HepG2 (cell line): ENCODE data around the gene ARL11. TPM values are rescaled to one million over a fixed set of nuclear protein-coding genes. Genes with fewer than 3 reads are reported as not detected.
A peak's percentile ranks its signal among the peaks of the same experiment; 100 is the strongest.

ENCODE experiments used
- GATA4 ChIP-seq: sonication (generic); IDR thresholded peaks from 2 replicates; pipeline ENCODE4 v1.6.1; 2016; ENCODE audit warnings: antibody characterized with exemption, low read depth, borderline replicate concordance
- HOXA5 ChIP-seq: sonication (generic); formaldehyde crosslinking; IDR thresholded peaks from 2 replicates; pipeline ENCODE4 v1.4.0; 2020; ENCODE audit warnings: missing genetic modification reagents
- MAZ ChIP-seq, 2 experiments: sonication (generic) in 1 of 2; formaldehyde crosslinking in 1 of 2; IDR thresholded peaks; 2 replicates each; pipeline versions ENCODE4 v1.5.0 to v1.6.1; 2012 to 2020; ENCODE audit warnings: low read depth in 2 of 2, mild to moderate bottlenecking in 2 of 2, borderline replicate concordance in 1 of 2, improper control_type of control experiment in 1 of 2, low read length in 1 of 2, missing genetic modification reagents in 1 of 2, moderate library complexity in 1 of 2
- MXD1 ChIP-seq: sonication (generic); formaldehyde crosslinking; IDR thresholded peaks from 2 replicates; pipeline ENCODE4 v1.4.0; 2020; ENCODE audit warnings: mild to moderate bottlenecking, missing genetic modification reagents
- NAIF1 ChIP-seq: sonication (generic); formaldehyde crosslinking; IDR thresholded peaks from 2 replicates; pipeline ENCODE4 v1.5.0; 2020; ENCODE audit warnings: mild to moderate bottlenecking, missing genetic modification reagents, borderline replicate concordance
- RBAK ChIP-seq: sonication (generic); formaldehyde crosslinking; IDR thresholded peaks from 2 replicates; pipeline ENCODE4 v1.5.1; 2020; ENCODE audit warnings: mild to moderate bottlenecking, missing genetic modification reagents
- SMARCE1 ChIP-seq: fragments of 450-650 bp; IDR thresholded peaks from 2 replicates; pipeline ENCODE4 v1.6.1; 2017; ENCODE audit warnings: borderline replicate concordance
- THAP8 ChIP-seq: sonication (generic); formaldehyde crosslinking; IDR thresholded peaks from 2 replicates; pipeline ENCODE4 v1.5.1; 2020; ENCODE audit warnings: missing genetic modification reagents, mild to moderate bottlenecking, borderline replicate concordance
- ZNF234 ChIP-seq: sonication (generic); formaldehyde crosslinking; conservative IDR thresholded peaks from 2 replicates; pipeline ENCODE4 v1.5.1; 2020; ENCODE audit warnings: mild to moderate bottlenecking, missing genetic modification reagents
- ZNF350 ChIP-seq: sonication (generic); formaldehyde crosslinking; IDR thresholded peaks from 2 replicates; pipeline ENCODE4 v1.4.0; 2020; ENCODE audit warnings: mild to moderate bottlenecking, low read depth, missing genetic modification reagents, borderline replicate concordance
- polyA plus RNA-seq, 8 experiments: library from polyadenylated mRNA; depleted of rRNA in 3 of 8; stranded (reverse) in 7 of 8; unstranded in 1 of 8; fragments of >200 nt; fragmentation: Illumina TruSeq in 4 of 8; extraction: Trizol in 4 of 8; gene quantifications; 2 replicates each; pipeline versions ENCODE4 v1.2.1 to v1.2.3, GENCODE V29; 2011 to 2016; ENCODE audit warnings: low read depth in 4 of 8, missing spikeins in 1 of 8, mixed read lengths in 1 of 8; ENCODE audit not compliant: insufficient read depth in 1 of 8
- total RNA-seq, 5 experiments: library from RNA; depleted of rRNA; stranded (reverse); fragments of >200 nt; fragmentation: Illumina TruSeq; extraction: Trizol; gene quantifications; 2 replicates each; pipeline ENCODE4 v1.2.3, GENCODE V29; 2016; ENCODE audit warnings: low read depth in 1 of 5
- TF ChIP-seq, protein P1 (sequence below): sonication (generic); formaldehyde crosslinking; conservative IDR thresholded peaks from 2 replicates; pipeline ENCODE4 v1.4.0; 2020; ENCODE audit warnings: missing genetic modification reagents
- TF ChIP-seq, protein P2 (sequence below): sonication (generic); formaldehyde crosslinking; IDR thresholded peaks from 2 replicates; pipeline ENCODE4 v1.4.0; 2020; ENCODE audit warnings: mild to moderate bottlenecking, missing genetic modification reagents
- TF ChIP-seq, protein P3 (sequence below): sonication (generic); formaldehyde crosslinking; IDR thresholded peaks from 2 replicates; pipeline ENCODE4 v1.4.0; 2020; ENCODE audit warnings: missing genetic modification reagents

The ARL11 gene
- total and polyA plus RNA-seq, 2 of the 13 experiments (the other 11 are each of a cell fraction or from before 2014, with no cell fraction given) = 0.04 to 0.22 TPM

DNA sequence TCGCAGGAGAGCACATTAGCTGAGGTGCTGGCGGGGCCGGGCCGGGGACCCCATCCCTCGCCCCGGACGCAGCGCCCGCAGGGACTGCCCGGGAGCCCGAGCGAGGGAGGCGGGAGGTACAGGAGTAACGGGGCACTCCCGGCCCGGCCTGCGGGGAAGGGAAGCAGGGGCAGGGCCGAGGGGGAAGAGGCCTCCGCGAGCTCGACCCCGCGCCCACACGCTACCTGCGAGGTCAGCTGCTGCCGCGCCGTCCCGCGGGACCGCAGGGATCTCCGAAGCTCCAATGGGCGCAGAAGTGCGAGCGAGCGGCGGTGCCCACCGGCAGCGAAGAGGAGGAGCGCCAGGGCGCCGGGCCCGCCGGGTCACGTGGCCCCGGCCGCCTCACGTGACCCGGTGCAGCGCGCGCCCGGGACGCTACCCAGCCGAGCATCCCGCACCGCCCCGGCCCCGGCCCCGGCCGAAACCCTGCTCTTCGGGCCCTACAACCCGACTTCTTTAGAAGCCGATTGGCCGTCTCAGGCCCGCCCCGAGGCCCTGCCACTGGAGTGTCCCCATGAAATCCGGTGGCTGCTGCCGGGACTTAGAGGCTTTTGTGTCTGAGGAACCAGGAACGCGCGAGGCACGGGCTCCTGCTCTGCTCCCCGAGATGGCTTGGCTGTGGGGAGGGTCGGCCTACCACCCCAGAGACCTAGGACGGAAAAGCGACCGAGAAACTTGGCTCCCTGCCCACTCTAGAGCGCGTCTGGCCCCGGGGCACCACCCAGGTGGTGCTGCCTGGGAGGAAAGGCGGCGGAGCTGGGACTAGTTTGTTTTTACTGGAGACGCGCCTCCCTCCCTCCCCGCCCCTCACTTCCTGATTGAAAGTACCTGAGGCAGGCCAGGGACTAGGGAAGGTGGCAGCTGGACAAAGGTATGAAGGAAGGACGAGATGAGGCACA, 42.8 kb upstream of the ARL11 start, which contains the start of gene RCBTB1 (continued):
- TF ChIP-seq, protein P1, sequence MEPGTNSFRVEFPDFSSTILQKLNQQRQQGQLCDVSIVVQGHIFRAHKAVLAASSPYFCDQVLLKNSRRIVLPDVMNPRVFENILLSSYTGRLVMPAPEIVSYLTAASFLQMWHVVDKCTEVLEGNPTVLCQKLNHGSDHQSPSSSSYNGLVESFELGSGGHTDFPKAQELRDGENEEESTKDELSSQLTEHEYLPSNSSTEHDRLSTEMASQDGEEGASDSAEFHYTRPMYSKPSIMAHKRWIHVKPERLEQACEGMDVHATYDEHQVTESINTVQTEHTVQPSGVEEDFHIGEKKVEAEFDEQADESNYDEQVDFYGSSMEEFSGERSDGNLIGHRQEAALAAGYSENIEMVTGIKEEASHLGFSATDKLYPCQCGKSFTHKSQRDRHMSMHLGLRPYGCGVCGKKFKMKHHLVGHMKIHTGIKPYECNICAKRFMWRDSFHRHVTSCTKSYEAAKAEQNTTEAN (CRISPR knock-in tag) = 0 out of 2 replicates have a peak, but pooled peaks have one; percentile 35
- TF ChIP-seq SMARCE1 (no peak), THAP8 (CRISPR knock-in tag) (0 out of 2 replicates have a peak, but pooled peaks have one; percentile 39), GATA4 (no peak; the same call in 1 of the 2 replicates), ZNF350 (0 out of 2 replicates have a peak, but pooled peaks have one; percentile 28), HOXA5 (CRISPR knock-in tag) (peak; percentile 28; the same call in 1 of the 2 replicates), MAZ (IDR thresholded peaks at IDR 0.05; ENCODE audit: borderline replicate concordance, low read depth, low read length) (no peak), MAZ (CRISPR knock-in tag; IDR thresholded peaks at IDR 0.05; ENCODE audit: low read depth) (peak; percentile 67; the same call in 1 of the 2 replicates), ZNF234 (CRISPR knock-in tag) (peak; percentile 40; the same call in 1 of the 2 replicates), NAIF1 (CRISPR knock-in tag) (no peak), RBAK (CRISPR knock-in tag) (no peak), MXD1 (CRISPR knock-in tag) (peak; percentile 80; the same call in 1 of the 2 replicates)
- TF ChIP-seq, protein P2, sequence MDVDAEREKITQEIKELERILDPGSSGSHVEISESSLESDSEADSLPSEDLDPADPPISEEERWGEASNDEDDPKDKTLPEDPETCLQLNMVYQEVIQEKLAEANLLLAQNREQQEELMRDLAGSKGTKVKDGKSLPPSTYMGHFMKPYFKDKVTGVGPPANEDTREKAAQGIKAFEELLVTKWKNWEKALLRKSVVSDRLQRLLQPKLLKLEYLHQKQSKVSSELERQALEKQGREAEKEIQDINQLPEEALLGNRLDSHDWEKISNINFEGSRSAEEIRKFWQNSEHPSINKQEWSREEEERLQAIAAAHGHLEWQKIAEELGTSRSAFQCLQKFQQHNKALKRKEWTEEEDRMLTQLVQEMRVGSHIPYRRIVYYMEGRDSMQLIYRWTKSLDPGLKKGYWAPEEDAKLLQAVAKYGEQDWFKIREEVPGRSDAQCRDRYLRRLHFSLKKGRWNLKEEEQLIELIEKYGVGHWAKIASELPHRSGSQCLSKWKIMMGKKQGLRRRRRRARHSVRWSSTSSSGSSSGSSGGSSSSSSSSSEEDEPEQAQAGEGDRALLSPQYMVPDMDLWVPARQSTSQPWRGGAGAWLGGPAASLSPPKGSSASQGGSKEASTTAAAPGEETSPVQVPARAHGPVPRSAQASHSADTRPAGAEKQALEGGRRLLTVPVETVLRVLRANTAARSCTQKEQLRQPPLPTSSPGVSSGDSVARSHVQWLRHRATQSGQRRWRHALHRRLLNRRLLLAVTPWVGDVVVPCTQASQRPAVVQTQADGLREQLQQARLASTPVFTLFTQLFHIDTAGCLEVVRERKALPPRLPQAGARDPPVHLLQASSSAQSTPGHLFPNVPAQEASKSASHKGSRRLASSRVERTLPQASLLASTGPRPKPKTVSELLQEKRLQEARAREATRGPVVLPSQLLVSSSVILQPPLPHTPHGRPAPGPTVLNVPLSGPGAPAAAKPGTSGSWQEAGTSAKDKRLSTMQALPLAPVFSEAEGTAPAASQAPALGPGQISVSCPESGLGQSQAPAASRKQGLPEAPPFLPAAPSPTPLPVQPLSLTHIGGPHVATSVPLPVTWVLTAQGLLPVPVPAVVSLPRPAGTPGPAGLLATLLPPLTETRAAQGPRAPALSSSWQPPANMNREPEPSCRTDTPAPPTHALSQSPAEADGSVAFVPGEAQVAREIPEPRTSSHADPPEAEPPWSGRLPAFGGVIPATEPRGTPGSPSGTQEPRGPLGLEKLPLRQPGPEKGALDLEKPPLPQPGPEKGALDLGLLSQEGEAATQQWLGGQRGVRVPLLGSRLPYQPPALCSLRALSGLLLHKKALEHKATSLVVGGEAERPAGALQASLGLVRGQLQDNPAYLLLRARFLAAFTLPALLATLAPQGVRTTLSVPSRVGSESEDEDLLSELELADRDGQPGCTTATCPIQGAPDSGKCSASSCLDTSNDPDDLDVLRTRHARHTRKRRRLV (CRISPR knock-in tag) = 0 out of 2 replicates have a peak, but pooled peaks have one; percentile 26
- TF ChIP-seq, protein P3, sequence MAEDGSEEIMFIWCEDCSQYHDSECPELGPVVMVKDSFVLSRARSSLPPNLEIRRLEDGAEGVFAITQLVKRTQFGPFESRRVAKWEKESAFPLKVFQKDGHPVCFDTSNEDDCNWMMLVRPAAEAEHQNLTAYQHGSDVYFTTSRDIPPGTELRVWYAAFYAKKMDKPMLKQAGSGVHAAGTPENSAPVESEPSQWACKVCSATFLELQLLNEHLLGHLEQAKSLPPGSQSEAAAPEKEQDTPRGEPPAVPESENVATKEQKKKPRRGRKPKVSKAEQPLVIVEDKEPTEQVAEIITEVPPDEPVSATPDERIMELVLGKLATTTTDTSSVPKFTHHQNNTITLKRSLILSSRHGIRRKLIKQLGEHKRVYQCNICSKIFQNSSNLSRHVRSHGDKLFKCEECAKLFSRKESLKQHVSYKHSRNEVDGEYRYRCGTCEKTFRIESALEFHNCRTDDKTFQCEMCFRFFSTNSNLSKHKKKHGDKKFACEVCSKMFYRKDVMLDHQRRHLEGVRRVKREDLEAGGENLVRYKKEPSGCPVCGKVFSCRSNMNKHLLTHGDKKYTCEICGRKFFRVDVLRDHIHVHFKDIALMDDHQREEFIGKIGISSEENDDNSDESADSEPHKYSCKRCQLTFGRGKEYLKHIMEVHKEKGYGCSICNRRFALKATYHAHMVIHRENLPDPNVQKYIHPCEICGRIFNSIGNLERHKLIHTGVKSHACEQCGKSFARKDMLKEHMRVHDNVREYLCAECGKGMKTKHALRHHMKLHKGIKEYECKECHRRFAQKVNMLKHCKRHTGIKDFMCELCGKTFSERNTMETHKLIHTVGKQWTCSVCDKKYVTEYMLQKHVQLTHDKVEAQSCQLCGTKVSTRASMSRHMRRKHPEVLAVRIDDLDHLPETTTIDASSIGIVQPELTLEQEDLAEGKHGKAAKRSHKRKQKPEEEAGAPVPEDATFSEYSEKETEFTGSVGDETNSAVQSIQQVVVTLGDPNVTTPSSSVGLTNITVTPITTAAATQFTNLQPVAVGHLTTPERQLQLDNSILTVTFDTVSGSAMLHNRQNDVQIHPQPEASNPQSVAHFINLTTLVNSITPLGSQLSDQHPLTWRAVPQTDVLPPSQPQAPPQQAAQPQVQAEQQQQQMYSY (CRISPR knock-in tag) = peak; percentile 54; the same call in 1 of the 2 replicates
